HG03097 (cell line): ENCODE results near the gene AKR1C1.
"Not testable (repeated sequence)": the region's sequence is repeated elsewhere in the genome, so short reads cannot be mapped to it uniquely, and the experiment has no call there.

ENCODE experiments used
- ATAC-seq: cut with Tn5 transposase; IDR thresholded peaks from one replicate; pipeline ENCODE4 v1.9.1; 2021; ENCODE audit not compliant: unreplicated experiment, low FRiP score

The AKR1C1 gene

DNA sequence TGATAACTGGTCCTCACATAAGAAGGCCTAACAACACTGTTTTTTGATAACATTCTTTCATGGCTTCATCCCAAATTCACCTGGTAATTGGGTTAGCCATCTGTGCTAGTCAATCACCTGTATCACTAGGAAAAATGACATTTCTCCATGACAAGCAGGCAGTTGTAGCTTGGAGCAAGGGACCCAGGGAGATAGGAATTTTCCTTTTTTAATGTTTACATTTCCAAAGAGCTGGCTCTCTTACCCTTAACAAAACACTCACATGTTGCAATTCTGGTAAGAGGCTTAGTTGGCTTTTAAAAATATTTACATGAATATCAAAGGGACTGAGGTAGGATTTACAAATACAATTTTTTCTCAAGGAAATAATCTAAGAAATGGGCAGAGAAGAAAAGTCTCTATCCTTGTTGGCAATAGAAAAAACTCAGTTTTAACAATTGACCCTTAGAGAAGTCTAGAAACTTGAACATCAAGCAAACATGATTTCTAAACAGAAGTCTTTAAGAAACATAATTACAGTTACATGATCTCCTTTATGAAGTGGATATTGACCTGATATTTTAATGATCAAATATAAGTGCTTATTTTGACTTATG, 16.1 kb upstream of the AKR1C1 start:
- ATAC-seq, result no peak

DNA sequence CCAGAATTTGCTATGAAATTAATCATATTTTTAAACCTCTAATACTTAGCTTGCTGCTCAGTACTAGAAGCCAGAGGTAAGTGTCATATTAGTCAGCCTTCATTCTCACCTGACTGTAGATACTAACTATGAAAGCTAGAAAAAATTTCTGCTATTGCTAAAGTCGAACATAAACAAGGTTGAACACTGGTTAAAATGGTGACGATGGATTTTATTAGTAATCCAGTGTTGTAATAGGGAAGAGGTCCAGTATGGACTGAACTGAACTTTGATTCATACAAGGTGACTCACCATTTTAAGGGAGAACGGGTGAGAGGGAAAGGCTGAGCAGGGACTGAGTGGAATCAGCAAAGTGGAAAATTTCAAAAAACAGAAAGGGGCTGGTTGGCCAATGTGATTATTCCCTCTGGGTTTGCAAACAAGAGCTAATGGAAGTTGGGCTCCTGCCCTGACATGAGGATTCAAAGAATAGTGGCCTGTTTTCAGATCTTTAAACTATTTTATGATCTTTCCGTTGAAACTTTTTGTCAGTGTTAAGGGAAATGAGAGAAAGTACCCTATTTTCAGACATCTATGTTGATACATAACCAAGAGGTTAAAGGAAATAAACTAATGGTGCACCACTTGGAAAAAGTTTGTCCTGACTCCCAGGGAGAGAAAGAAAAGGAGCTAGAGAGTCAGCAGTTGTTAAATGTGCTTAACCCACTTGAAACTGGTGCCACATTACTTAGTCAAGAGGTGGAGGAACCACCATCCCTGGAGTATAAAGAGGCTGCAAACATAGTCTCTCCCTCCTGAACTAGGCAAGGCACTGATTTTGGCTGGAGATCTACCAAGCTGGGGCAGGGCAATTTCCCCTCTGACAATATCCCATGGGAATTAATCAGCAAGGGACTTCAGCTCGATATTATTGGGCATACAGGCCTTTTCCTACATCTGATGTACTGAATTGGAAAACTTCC, 15.3 kb upstream of the AKR1C1 start:
- ATAC-seq, result no peak

GRCh38 chr10:4951512-4952162, 11.6 kb upstream of the AKR1C1 start:
- not testable (repeated sequence) for ATAC-seq

- ATAC-seq, result no peak
Observed at GRCh38 chr10:4953405-4953804, 9.8 kb upstream of the AKR1C1 start.

DNA sequence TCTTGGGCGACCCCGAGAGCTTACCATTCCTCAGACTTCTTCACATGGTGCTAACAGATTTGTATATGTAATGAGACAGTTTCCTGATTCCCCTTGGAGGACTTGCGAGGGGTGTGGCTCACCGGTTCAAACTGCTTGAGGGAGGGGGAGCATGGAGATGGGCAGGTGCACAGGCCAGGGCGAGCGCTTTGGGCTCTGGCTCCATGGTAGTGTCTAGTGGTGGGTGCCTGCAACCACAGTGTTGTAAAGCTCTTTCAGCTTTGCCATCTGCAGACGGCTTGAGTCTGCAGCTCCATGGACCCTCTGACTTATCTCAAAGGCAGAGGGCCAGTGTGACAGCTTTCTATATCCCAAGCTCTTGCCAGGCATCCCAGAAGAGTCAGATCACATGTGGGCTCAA, 7.1 kb upstream of the AKR1C1 start:
- not testable (repeated sequence) for ATAC-seq

GRCh38 chr10:4956955-4957645, 6.1 kb upstream of the AKR1C1 start:
- not testable (repeated sequence) for ATAC-seq

DNA sequence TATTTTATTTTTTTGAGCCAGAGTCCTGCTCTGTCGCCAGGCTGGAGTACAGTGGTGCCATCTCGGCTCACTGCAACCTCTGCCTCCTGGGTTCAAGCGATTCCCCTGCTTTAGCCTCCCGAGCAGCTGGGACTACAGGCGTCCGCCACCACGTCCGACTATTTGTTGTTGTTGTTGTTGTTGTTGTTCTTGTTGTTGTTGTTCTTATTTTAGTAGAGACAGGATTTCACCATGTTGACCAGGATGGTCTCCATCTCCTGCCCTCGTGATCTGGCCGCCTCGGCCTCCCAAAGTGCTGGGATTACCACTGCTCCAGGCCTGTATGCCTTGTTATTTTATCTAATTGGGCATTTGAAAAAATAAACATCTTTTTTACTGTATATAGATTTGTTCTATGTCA, 1.7 kb upstream of the AKR1C1 start:
- not testable (repeated sequence) for ATAC-seq

DNA sequence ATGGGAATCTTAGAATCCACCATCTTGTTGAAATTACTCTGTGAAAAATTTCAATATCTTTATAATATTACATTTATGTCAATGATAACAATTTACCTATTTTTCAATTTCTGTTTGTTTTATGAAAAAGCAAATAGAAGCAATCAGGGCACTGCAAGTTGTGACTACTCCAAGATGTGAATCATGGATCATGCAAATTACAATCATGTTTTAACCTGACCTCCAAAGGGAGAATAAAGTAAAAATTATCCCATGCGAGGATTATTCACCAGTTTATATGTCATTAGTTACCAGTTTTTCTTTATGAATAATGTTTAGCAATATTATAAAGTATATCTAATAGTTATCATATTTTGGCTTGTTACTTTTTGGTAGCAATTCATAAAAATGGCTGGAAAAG, 907 bp upstream of the AKR1C1 start:
- ATAC-seq, result not testable (repeated sequence)

- ATAC-seq, result not testable (repeated sequence)
Observed at GRCh38 chr10:4963815-4964154, 570 bp downstream of the AKR1C1 start.

DNA sequence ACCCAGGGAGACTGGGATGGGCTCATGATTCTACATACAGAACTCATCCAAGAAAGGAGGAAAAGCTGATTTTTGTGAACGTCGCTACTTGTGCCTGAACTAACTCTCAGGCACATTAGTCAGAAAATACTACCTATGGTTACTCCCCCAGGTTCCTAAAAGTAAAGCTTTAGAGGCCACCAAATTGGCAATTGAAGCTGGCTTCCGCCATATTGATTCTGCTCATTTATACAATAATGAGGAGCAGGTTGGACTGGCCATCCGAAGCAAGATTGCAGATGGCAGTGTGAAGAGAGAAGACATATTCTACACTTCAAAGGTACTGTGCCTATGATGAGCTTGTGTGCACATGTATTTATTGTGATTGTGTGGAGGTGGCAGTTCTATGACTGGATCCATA, 2.5 kb downstream of the AKR1C1 start:
- ATAC-seq, result not testable (repeated sequence)

- ATAC-seq, result not testable (repeated sequence)
Observed at GRCh38 chr10:4967189-4967588, 4.0 kb downstream of the AKR1C1 start.

- ATAC-seq, result not testable (repeated sequence)
Observed at GRCh38 chr10:4969289-4969688, 6.1 kb downstream of the AKR1C1 start.

DNA sequence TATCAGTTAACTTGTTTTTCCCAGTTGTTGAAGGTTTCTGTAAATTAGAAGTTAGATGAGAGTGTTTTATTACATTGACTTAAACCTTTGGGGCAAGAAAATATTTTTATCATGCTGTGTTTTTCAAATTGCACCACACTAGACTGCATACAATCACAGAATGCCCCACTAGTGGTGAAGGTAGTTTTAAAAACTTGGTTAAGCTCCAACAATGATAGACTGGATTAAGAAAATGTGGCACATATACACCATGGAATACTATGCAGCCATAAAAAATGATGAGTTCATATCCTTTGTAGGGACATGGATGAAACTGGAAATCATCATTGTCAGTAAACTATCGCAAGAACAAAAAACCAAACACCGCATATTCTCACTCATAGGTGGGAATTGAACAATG, 7.1 kb downstream of the AKR1C1 start:
- ATAC-seq, result not testable (repeated sequence)

DNA sequence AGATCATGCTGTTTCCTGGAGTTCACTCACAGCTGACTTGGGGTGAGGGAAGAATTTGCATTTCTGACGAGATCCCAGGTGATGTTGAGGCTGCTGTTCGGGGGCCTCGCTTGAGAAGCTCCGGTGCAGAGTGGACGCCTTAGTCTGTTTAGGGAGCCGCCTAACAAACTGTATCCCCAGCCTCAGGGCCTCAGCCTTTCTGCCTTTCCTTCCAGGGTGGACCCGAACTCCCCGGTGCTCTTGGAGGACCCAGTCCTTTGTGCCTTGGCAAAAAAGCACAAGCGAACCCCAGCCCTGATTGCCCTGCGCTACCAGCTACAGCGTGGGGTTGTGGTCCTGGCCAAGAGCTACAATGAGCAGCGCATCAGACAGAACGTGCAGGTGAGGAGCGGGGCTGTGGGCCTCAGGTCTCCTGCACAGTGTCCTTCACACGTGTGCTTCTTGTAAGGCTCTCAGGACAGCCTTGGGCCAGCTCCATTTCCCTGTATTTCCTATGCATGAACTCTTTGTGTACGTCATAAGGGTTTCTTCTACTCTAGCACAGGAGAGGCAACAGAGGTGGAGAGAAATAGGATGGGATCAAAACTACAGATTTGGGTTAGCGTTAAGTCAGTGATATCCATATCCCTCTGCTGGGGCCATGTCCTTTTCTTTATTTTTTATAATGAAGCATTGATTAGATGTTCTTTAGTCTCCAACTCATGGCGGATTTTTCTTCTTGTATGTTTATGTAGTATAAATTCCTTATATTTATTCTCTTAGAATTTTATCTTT, 9.3 kb downstream of the AKR1C1 start:
- not testable (repeated sequence) for ATAC-seq

DNA sequence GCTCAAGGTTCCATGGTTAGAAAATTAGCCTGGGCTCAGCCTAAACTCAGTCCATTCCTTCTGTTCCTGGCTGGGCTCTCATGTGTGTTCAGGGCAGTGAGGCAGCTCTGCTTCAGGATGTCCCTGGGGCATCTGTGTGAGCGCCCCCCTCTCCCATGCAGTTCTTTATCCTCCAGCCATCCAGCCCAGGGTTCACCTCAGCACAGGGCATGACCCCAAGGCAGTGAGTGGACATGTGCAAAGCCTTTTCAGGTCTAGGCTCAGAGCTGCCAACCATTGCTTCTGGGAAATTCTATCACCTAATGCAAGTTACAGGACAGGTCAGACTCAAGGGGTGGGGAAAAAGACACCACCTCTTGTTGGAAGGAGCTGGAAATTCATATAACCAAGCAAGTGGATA, 10.1 kb downstream of the AKR1C1 start:
- ATAC-seq, result not testable (repeated sequence)

GRCh38 chr10:4974400-4974799, 11.2 kb downstream of the AKR1C1 start:
- ATAC-seq, result not testable (repeated sequence)

GRCh38 chr10:4977025-4977424, 13.8 kb downstream of the AKR1C1 start:
- ATAC-seq, result no peak

DNA sequence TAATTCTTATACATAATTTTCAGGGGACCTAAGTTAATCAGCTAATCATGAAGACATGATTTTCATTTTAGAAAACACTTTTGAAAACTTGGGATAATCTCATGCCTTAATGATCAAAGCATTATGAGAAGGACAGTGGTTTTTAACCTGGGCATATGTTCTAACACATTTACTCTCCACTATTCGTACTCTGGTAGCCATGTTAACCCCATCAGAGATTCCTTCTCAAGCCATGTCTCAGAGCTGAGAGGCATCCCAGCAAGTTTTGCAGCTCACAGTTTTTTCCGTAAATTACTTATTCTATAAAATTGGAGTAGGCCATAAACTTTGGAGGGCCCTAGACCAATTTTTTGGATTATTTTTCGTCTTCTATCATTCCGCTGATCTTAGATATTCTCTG, 15.7 kb downstream of the AKR1C1 start:
- ATAC-seq, result no peak

- no peak for ATAC-seq
Observed at GRCh38 chr10:4980793-4981192, 17.6 kb downstream of the AKR1C1 start.
